Activated T-helper 1 cell treated with anti-CD3 and anti-CD28 coated beads, Interleukin-12 subunit alpha, Interleukin-12 subunit beta, Interleukin-2, Interleukin-4 antibody, amounts not matched to agents 30 ng/mL and 10 ng/mL and 1 ng/mL, durations not matched to agents 14 hours and 24 hours and 36 hours (primary cell): ENCODE results near the gene ESYT2. TPM values are rescaled to one million over a fixed set of nuclear protein-coding genes. Genes with fewer than 3 reads are reported as not detected.

Experiments used
- DNase-seq: peaks from one replicate; pipeline ENCODE4 v3.0.0; 2021; ENCODE audit warnings: low spot score
- H3K27ac Mint-ChIP-seq: one replicate; pipeline ENCODE4 v1.8.0; 2021; ENCODE audit warnings: mild to moderate bottlenecking, mixed read lengths
- H3K27me3 Mint-ChIP-seq: one replicate; pipeline ENCODE4 v1.8.0; 2022; ENCODE audit warnings: mild to moderate bottlenecking, moderate library complexity, mixed read lengths; ENCODE audit not compliant: insufficient read depth
- H3K36me3 Mint-ChIP-seq: one replicate; pipeline ENCODE4 v1.8.0; 2021; ENCODE audit warnings: low read depth, mixed read lengths
- H3K4me1 Mint-ChIP-seq: one replicate; pipeline ENCODE4 v1.8.0; 2021; ENCODE audit warnings: low read depth, mixed read lengths
- H3K4me3 Mint-ChIP-seq: one replicate; pipeline ENCODE4 v1.8.0; 2021; ENCODE audit warnings: mild to moderate bottlenecking, moderate library complexity, mixed read lengths
- H3K9me3 Mint-ChIP-seq: one replicate; pipeline ENCODE4 v1.8.0; 2021; ENCODE audit warnings: mixed read lengths
- intact Hi-C: fragments of 100-400 bp; cut with micrococcal nuclease; formaldehyde crosslinking; loops from one replicate; pipeline ENCODE4 v1.15.1; 2024
- total RNA-seq: library from RNA; stranded (reverse); gene quantifications from 2 replicates; pipeline ENCODE4 v1.2.3, GENCODE V29; 2022

ESYT2 gene
- total RNA-seq, 1 donor from 2014 or later, result 59.1 TPM

DNA sequence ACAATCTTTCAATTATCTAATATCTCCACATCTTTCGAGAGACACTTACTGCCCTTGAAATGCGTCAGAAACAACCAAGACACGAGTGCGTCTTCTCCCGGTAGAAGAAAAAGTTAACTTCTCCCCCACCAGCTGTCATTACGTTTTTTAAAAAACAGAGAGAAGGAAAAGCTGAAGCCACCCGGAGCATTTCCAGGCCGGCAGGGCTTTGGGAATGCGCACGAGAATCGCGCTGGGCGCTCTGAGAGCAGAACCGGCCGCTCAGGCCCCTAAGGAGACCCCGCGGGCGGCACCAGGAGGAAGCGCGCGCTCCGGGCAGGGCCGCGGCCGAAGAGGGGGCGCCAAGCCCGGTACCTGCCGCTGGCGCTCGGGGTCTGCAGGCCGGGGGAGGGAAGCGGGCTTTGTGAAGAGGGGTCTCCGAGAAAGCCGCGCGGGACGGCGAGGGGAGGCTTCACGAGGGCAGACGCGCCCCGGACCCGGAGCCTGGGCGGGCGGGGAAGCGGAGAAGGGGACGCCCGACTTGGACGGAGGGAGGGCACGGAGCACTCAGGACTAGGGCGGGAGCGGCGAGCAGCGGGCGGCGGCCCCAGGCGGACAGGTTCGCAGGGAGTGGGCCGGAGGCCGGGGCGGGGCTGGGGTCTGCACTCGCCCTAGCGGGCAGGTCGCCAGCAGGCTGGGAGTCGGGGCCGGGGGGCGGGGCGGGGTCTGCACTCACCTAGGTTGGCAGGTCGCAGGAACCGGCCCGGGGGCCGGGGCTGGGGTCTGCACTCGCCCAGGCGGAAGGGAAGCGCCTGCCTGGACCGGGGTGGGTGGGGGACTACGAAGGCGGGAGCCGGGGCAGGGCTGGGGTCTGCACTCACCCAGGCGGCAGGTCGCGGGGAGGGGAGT, 932 bp downstream of the ESYT2 start:
- H3K36me3 Mint-ChIP-seq, result peaks cover 13% of the 10 kb centered on the region
- DNase-seq, result no peak
- H3K4me3 Mint-ChIP-seq, result peak overlapping the region; percentile 95
- H3K27me3 Mint-ChIP-seq, result peaks cover 4% of the 10 kb centered on the region
- peak overlapping the region; percentile 92 for H3K27ac Mint-ChIP-seq
- H3K9me3 Mint-ChIP-seq, result no peaks in the 10 kb centered on the region
- intact Hi-C loops, result loop anchor here (1.0 to 2.0 kb wide), 5 partner anchors 10 to 149 kb away; partner anchors contain the start of genes DYNC2I1 and NCAPG2
- peaks cover 41% of the 10 kb centered on the region for H3K4me1 Mint-ChIP-seq

DNA sequence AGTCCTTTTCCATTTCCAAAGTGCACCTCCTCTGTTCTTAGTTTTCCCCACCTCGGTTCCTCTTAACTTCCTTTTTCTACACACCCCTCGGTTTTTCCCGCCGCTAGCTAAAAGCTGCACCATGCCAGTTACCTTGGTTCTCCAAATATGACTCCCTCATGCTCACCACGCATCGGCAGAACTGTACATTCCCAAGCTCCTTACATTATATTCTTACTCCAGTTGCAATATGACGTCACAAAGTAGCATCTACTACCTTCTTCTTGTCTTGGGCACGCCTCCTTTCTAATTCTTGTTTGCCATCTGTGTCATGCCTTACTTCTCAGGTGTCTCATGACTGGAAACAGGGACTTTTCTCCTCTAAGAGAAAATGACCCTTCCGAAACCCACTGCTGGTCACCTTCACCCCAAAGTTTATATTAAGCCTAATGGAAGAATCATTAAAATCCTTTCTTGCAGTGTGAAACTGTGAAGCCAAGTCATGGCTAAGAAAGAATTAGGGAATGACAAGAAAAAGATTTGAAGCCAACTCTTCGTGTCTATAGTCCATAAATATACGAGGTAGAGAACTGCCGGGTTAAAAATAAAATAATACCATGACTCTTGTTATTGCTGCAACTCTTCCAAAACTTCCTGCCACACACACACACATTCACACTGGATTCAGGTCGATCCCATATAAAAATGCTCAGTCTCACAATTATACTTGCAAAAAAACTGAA, 1.7 kb downstream of the ESYT2 start:
- Mint-ChIP-seq H3K36me3 (peaks cover 13% of the 10 kb centered on the region), H3K4me1 (peaks cover 43% of the 10 kb centered on the region), H3K4me3 (peak overlapping the region; percentile 95), H3K27me3 (peaks cover 4% of the 10 kb centered on the region), H3K27ac (peak overlapping the region; percentile 92), H3K9me3 (no peaks in the 10 kb centered on the region)
- DNase-seq, result no peak
- intact Hi-C loops, result loop anchor here (1.0 to 2.0 kb wide), 2 partner anchors 15 to 45 kb away; no protein-coding TSS in a partner anchor

DNA sequence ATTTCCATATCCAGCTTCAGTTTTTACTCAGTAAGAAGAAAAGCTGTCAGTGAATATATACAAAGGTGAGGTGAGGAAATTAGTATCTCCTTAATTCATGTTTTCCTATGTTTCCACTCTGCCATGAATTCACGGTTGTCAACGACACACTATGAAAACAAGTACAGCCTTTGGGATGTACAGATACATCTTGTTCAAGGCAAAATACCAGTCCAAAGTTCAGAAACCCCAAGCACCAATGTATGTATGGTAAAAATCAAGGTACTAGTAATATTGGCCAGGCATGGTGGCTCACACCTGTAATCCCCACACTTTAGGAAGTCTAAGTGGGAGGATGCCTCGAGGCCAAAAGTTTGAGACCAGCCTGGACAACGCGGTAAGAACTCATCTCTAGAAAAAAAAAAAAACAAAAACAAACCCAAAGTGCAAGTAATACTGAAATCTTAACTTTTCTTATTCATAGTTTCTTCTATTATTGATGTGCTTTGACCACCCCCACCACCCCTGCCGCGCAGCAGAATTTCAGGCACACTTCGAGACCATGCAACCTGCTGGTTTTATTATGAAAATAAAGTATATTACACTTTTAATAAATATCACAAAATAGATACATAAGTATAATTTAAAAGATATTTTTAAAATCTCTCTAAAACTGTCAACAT, 3.5 kb downstream of the ESYT2 start:
- peaks cover 13% of the 10 kb centered on the region for H3K36me3 Mint-ChIP-seq
- intact Hi-C loops, result no loop called here
- no peak for DNase-seq

DNA sequence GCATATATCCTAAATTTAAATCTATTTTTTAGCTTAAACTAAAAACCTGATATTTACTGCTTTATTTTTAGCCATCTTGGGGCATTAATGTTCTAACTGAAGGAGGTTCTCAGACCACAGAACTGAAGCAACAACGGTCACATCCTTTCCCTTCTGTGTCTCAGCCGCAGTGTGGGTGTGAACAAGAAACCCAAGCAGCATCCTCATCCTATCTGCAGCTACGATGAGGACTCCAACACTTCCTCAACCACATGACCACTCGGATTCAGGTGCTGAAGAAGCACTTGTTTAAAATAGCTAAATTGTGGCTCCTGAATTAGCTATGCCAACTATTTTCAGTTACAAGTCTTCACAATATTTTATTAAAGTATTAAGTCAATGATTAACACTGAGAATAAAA, 5.3 kb downstream of the ESYT2 start:
- DNase-seq, result peak; percentile 72
- Mint-ChIP-seq H3K27me3 (no peaks in the 10 kb centered on the region), H3K4me1 (peaks cover 67% of the 10 kb centered on the region), H3K4me3 (peak overlapping the region; percentile 63), H3K9me3 (no peaks in the 10 kb centered on the region), H3K36me3 (peaks cover 13% of the 10 kb centered on the region), H3K27ac (peak overlapping the region; percentile 86)
- intact Hi-C loops, result loop anchor here (5.0 kb wide), 1 partner anchor 47 kb away; no protein-coding TSS in a partner anchor

More for the DNA sequence above, 3.5 kb downstream of the ESYT2 start:
- Mint-ChIP-seq H3K9me3 (no peaks in the 10 kb centered on the region), H3K4me1 (peaks cover 56% of the 10 kb centered on the region), H3K27ac (peak overlapping the region; percentile 88), H3K27me3 (no peaks in the 10 kb centered on the region), H3K4me3 (peak overlapping the region; percentile 46)

DNA sequence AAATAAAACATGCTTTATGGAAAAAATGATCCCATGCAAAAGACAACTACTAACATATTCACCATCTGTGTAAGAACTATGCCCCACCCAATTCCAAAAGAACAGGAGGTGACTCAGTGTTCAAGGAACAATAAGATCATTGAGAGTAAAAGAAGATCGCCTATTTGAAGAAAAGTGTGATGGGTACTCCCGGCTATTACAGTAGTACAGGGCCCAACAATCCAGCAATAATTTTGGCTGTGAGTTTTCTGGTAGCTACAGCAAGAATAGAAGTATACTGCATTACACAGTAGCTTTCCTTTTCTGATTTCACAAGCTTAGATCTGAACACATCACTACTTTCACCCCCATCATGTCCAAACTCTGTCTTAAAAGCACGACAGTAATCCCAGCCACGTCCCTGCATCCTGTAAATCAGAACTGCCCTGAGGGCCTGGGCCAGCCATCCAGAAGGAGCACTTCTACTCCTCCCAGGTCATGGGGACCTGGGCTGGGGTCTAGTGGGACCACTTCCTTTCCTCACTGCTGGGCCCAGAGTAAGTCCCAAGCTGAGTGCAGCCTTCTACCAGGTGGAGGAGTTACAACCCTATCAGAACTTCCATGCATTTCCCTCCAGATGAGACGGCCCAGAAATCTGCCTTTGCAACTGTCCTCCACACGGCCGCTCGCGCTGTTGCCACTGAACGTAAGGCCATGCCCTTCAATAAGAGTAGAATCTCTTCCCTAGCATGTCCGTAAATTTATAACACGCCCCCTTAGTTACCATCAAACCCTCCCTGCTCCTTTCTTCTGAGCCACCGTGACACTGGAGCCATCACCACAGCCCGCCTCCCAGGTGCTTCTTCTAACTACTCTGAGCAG, 7.9 kb downstream of the ESYT2 start:
- peak overlapping the region; percentile 71 for H3K4me3 Mint-ChIP-seq
- intact Hi-C loops, result loop anchor here (2.0 to 5.0 kb wide), 2 partner anchors 44 to 155 kb away; no protein-coding TSS in a partner anchor
- H3K9me3 Mint-ChIP-seq, result no peaks in the 10 kb centered on the region
- H3K4me1 Mint-ChIP-seq, result peaks cover 82% of the 10 kb centered on the region
- peaks cover 8% of the 10 kb centered on the region for H3K36me3 Mint-ChIP-seq
- peak overlapping the region; percentile 100 for H3K27ac Mint-ChIP-seq
- H3K27me3 Mint-ChIP-seq, result no peaks in the 10 kb centered on the region
- no peak for DNase-seq

DNA sequence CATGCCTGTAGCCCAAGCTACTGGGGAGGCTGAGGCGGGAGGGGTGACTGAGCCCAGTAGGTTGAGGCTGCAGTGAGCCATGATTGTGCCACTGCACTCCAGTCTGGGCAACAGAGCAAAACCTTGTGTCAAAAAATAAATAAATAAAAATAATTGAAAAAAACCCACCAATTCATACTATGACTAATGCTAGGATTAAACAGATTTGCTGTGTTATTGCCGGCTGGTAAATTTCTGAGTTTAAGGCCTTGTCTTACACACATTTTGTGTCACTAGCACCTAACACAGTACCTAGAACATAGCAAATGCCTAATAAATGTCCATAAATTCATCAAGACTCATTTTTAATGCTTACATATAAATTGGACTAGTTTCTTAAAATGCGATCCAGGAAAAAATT, 8.7 kb downstream of the ESYT2 start:
- intact Hi-C loops, result loop anchor here (2.0 to 5.0 kb wide), 2 partner anchors 43 to 156 kb away; no protein-coding TSS in a partner anchor
- peak overlapping the region; percentile 71 for H3K4me3 Mint-ChIP-seq
- peaks cover 86% of the 10 kb centered on the region for H3K4me1 Mint-ChIP-seq
- no peaks in the 10 kb centered on the region for H3K27me3 Mint-ChIP-seq
- no peak for DNase-seq
- peak overlapping the region; percentile 100 for H3K27ac Mint-ChIP-seq
- no peaks in the 10 kb centered on the region for H3K9me3 Mint-ChIP-seq
- H3K36me3 Mint-ChIP-seq, result peaks cover 7% of the 10 kb centered on the region

DNA sequence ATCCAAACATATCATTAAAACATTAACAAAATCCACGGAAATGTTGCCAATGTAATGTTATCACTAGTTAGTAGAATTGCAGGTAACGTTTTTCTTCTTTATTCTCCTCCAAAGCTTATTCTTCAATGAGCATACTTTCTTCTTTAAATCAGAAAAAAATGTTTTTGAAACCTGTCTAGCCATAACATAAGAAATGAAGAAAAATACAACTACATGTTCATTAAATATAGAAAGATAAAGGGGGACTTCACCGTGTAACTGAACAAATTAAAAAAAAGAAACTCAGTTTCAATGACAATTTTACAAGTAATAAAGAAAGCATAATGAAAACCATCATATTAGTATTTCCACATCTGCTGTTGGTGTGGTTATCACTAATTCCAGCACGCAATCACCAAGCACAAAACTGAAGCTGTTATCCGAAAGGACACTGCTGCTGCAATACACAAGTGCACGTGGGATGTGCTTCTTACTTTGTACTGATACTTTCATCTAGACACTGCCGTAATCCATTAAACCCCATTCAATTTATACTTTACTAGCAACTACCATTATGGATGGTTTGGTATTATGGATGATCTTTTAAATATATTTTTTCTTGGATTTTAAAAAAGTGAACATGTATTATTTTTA, 9.6 kb downstream of the ESYT2 start:
- Mint-ChIP-seq H3K27ac (peak overlapping the region; percentile 100), H3K4me1 (peaks cover 87% of the 10 kb centered on the region), H3K9me3 (no peaks in the 10 kb centered on the region), H3K4me3 (peak overlapping the region; percentile 85), H3K36me3 (peaks cover 9% of the 10 kb centered on the region), H3K27me3 (no peaks in the 10 kb centered on the region)
- DNase-seq, result no peak
- intact Hi-C loops, result loop anchor here (2.0 to 5.0 kb wide), 5 partner anchors 37 to 163 kb away; partner anchors contain the start of genes DYNC2I1 and NCAPG2

DNA sequence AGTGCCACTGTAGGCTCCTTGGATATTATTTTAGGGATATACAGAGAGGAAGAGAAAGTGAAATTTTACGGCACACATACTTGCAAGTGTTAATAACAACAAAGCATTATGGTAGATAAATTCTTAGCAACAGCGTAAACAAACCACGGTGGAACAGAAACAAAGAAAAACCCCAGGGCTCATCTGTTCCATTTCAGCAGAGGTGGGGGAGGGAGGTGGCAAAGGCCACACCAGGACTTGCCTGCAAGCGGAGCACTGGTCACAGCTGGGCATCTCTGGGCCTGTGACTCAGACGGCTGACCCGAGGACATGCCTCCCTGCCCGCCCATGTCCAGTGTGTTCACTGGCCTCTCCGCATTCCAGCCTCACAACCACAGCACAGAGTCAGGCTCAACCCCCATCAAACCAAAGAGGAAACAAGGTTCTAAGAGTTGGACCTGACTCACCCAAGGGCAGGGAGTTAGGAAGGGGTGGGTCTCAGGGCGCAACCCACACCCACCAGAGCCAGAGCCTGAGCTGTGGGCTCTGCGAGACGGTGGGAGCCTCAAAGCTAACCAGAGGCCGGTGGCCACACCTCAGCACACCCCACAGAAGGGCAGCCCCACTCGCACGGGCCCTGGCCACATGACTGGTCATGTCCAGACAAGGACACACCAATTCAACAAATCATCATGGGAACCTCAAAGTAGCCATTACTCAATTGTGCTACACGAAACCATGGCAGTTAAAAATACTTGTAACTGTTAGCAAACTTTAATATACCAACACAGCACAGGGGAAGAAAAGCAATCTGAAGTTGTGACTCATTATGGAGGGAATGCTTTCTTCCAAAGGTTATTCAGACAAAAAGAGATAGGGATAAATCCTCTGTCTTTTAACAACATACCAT, 10.7 kb downstream of the ESYT2 start:
- Mint-ChIP-seq H3K4me1 (peaks cover 88% of the 10 kb centered on the region), H3K27ac (peak overlapping the region; percentile 100), H3K36me3 (peaks cover 10% of the 10 kb centered on the region), H3K27me3 (no peaks in the 10 kb centered on the region), H3K4me3 (peak overlapping the region; percentile 85), H3K9me3 (no peaks in the 10 kb centered on the region)
- peak; percentile 78 for DNase-seq
- intact Hi-C loops, result loop anchor here (1.0 to 2.0 kb wide), 5 partner anchors 8 to 162 kb away; partner anchors contain the start of genes DYNC2I1, ESYT2 and NCAPG2

DNA sequence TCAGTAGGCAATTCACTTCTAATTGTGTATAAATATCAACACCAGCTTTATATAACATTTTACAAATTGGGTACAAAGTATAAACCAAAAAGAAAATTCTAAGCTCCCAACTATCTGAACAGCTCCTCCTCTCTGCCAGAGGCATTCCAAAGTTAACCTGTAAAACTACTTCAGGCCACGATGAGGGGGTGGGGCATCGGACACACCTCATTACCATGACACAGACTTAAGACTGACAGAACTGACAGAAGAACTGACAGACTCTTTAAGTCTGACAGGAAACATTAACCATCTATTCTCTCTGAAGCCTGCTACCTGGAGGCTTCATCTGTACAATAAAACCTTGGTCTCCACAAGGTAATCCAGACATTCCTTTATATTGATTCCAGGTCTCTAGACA, 12.3 kb downstream of the ESYT2 start:
- no peak for DNase-seq
- Mint-ChIP-seq H3K4me1 (peaks cover 98% of the 10 kb centered on the region), H3K9me3 (no peaks in the 10 kb centered on the region), H3K36me3 (peaks cover 12% of the 10 kb centered on the region), H3K4me3 (peak overlapping the region; percentile 54), H3K27ac (peak overlapping the region; percentile 100), H3K27me3 (no peaks in the 10 kb centered on the region)
- intact Hi-C loops, result no loop called here

DNA sequence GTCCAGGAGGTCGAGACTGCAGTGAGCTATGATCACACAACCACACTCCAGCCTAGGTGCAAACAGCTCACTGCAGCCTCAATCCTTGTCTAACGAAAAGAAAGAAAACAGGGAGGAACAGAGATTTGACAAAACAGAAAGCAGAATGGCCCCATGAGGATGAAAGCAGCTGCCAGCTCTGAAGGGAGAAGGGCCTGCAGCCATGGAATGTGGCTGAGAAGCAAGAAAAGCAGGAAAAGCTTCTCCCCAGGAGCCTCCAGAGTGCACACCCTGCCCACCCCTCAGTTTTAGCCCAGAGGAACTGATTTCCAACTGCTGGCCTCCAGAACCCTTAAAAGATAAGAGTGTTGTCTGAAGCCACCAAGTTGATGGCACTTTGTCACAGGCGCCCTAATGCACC, 13.0 kb downstream of the ESYT2 start:
- Mint-ChIP-seq H3K4me1 (peaks cover 98% of the 10 kb centered on the region), H3K4me3 (peak overlapping the region; percentile 54), H3K9me3 (no peaks in the 10 kb centered on the region), H3K27ac (peak overlapping the region; percentile 100), H3K36me3 (peaks cover 12% of the 10 kb centered on the region), H3K27me3 (no peaks in the 10 kb centered on the region)
- intact Hi-C loops, result no loop called here
- no peak for DNase-seq

DNA sequence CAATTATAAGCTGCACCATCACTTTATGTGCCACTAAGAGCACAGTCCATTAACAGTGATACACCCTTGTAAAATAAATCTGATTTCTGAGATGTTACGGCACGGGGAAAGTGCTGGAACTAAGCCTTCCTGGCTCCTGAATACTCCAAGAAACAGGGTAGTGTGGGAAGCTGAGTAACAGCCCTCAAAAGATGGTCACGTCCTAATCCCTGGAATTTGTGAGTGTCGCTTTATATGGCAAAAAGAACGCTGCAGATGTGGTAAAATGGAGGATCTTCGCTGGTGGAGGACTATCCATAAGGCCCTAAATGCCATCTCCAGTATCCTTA, 13.5 kb downstream of the ESYT2 start:
- peak overlapping the region; percentile 100 for H3K27ac Mint-ChIP-seq
- H3K9me3 Mint-ChIP-seq, result no peaks in the 10 kb centered on the region
- H3K4me1 Mint-ChIP-seq, result peaks cover 98% of the 10 kb centered on the region
- H3K36me3 Mint-ChIP-seq, result peaks cover 12% of the 10 kb centered on the region
- intact Hi-C loops, result no loop called here
- no peak for DNase-seq
- H3K4me3 Mint-ChIP-seq, result peak overlapping the region; percentile 58
- H3K27me3 Mint-ChIP-seq, result no peaks in the 10 kb centered on the region
